GM10847 (cell line): ENCODE results near the gene EEFSEC.

ENCODE experiments used
- POLR2A ChIP-seq: IDR thresholded peaks from 2 replicates; pipeline ENCODE4 v1.6.1; 2011; ENCODE audit not compliant: insufficient read length; ENCODE audit errors: extremely low read depth

Gene EEFSEC

DNA sequence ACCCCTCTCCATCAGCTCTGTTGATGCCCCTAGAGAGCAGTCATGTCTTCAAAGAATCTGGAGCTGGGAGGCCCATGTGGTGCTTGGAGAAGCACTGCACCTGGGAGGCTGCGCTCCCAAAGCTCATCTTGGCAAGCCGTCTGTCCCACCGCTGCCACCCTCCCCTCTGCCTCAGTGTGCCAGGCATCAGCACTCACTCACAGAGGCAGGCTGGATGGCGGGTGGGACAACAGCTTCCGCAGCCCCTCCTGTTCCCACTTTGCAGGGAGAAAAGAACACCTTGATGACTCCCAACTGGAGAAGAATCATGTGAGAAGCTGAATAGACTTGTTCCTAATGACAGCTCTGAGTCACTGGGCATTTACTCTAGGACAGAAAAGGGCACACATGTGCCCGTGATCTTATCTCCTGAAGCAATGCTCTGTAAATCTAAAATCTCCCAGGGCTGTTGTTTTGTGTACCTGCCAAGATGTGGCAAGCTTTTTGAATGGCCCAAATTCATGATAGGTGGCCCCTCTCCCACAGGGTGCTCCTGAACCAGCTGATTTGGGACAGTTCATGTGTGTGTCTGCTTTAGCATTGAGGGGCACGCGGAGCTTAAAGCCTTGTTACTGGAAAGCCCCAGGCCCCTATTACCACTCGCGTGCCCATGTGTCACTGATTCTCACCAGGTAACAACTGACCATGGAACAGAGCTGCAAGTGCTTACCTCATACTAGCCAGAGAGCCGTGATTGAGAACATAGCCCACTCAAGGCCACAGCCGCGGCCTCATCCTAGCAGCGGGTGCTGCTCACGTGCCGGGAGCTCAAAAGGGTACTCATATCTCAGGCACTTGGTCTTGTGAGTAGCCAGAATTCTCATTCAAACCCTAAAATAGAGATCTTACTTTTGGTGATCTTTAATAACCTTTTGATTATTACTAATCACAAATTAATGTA, 209.0 kb downstream of the EEFSEC start:
- no peak for TF ChIP-seq POLR2A

DNA sequence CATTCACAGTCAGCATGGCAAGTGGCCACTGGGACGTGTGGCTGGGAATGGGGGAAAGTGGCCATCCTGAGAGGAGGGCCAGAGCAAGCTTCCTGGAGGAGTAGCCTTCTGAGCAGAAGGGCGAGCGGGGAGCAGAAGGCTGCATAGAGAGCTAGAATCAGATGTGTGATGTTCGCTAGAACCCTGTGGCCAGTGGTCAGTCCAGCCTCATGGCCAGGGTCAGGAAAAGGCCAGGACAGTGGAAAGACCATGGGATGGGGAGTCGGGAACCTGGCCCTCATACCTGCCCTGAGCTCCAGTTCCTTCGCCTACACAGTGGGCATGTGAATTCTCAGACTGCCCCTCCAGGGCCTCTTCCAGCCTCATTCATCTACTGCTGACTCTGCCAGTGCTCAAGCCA, 211.0 kb downstream of the EEFSEC start:
- no peak for TF ChIP-seq POLR2A

DNA sequence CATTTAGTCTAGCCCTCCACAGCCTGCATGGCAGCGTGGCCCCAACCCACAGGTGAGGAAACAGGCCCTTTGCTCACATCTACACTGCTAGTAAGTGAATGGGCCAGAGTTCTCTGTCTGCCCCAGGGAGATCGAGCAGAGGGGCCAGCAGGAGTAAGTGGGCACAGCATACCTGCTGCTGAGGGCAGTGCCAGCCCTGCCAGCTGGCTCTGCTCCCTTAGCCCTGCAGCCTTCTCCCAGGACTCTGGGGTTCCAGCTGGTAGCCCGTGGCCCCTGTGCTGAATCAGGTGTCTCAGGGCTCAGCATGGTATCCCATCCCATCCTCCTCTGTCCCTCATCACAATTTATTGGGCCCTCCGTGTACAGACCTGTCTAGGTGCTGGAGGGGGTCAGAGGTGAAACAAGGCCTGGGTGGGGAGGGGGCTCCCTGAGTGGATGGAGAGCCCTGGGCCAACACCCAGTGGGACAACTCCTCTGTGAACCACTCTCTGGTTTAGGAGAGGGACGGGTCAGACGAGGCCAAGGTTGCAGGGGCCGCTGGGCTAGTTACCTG, 211.6 kb downstream of the EEFSEC start:
- TF ChIP-seq POLR2A: no peak

GRCh38 chr3:128366136-128366535, 212.9 kb downstream of the EEFSEC start:
- no peak for TF ChIP-seq POLR2A

DNA sequence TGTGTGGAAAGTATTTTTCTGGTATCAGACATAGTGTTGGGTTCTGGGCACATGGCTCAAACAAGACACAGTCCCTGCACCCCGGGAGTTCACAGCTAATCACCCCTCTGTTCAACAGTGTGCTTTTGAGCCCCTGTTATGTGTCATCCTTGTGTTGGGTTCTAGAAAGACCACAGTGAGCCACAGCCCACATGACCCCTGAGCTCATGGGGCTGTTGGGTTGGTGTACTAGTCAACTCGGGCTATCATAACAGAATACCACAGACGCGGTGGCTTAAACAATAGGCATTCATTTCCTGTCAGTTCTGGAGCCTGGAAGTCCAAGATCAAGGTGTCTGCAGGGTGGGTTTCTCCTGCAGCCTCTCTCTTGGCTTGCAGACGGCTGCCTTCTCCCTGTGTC, 213.4 kb downstream of the EEFSEC start:
- no peak for TF ChIP-seq POLR2A

GRCh38 chr3:128367221-128367620, 213.9 kb downstream of the EEFSEC start:
- TF ChIP-seq POLR2A: no peak

- no peak for TF ChIP-seq POLR2A
These were observed 214.5 kb downstream of the EEFSEC start for GRCh38 chr3:128367761-128368160.

- TF ChIP-seq POLR2A: no peak
These were observed 215.3 kb downstream of the EEFSEC start for GRCh38 chr3:128368626-128369025.

- TF ChIP-seq POLR2A: no peak
These were observed 215.9 kb downstream of the EEFSEC start for GRCh38 chr3:128369121-128369703.

- TF ChIP-seq POLR2A: no peak
These were observed 216.8 kb downstream of the EEFSEC start for GRCh38 chr3:128369881-128370642.

- no peak for TF ChIP-seq POLR2A
These were observed 219.0 kb downstream of the EEFSEC start for GRCh38 chr3:128372281-128372680.

DNA sequence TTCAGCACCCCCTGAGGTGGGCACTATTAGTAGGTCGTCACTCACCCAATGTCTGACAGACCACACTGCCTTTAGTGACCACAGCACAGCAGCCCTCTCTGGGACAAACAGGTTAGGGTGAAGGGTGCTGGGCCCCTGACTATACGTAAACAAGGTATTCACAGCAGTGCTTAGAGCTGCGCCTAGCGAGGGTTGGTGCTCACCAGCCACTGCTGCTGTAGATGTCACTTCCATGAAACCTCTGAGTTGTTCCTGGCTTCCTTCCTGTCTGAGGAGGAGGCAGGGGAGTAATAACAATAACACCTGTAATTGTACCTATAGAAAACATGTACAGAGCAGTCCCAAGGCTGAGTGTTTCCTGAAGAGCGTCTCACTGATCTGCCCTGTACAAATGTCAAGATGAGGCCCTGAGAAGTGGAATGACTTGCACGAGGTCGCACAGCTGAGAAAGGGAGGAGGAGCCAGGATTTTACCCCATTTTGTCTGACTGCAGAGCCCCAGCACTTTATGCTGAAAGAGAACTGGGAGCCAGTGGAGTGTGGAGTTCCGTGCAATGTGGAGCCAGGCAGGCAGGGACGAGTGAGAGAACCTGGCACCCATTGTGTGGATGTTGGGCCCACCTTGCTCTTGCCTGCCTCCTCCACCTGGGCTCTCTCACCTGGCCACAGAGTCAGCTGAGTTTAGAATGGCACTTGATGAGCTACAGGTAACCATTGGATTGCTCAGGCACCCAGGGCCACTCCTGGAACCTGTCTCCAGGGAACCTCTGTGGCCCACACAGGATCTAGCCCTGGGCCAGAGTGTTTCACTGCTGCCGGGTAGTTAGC, 219.6 kb downstream of the EEFSEC start:
- no peak for TF ChIP-seq POLR2A

- no peak for TF ChIP-seq POLR2A
These were observed 221.6 kb downstream of the EEFSEC start for GRCh38 chr3:128374746-128375445.

GRCh38 chr3:128376516-128376915, 223.2 kb downstream of the EEFSEC start:
- no peak for TF ChIP-seq POLR2A
